ENCODE measurements around the gene PDZD2.

The PDZD2 gene

GRCh38 chr5:32059761-32060530, 421.0 kb downstream of the PDZD2 start:
- Histone ChIP-seq H3K27ac (ENCODE audit: insufficient read depth, low read length, poor library complexity, severe bottlenecking) (no peak overlapping the region), H3K36me3 (ENCODE audit: control insufficient read depth, insufficient read depth, low read length) (no peaks in the 10 kb centered on the region), H3K27me3 (replicated peaks; ENCODE audit: control insufficient read depth, insufficient read depth, low read length, poor library complexity, severe bottlenecking) (no peaks in the 10 kb centered on the region), H3K4me3 (ENCODE audit: insufficient read depth, low read depth, low read length, poor library complexity, severe bottlenecking) (no peak overlapping the region), H3K9me3 (ENCODE audit: control insufficient read depth, low read length) (no peaks in the 10 kb centered on the region), H3K4me1 (ENCODE audit: control insufficient read depth, insufficient read depth, low read length, poor library complexity, severe bottlenecking) (no peaks in the 10 kb centered on the region)
- DNase-seq, result no peak

GRCh38 chr5:32061236-32061635, 422.3 kb downstream of the PDZD2 start:
- H3K4me3 ChIP-seq (ENCODE audit: insufficient read depth, low read depth, low read length, poor library complexity, severe bottlenecking), result no peak overlapping the region
- no peaks in the 10 kb centered on the region for H3K9me3 ChIP-seq (ENCODE audit: control insufficient read depth, low read length)
- no peak for DNase-seq
- H3K36me3 ChIP-seq (ENCODE audit: control insufficient read depth, insufficient read depth, low read length), result no peaks in the 10 kb centered on the region
- H3K27ac ChIP-seq (ENCODE audit: insufficient read depth, low read length, poor library complexity, severe bottlenecking), result no peak overlapping the region
- H3K4me1 ChIP-seq (ENCODE audit: control insufficient read depth, insufficient read depth, low read length, poor library complexity, severe bottlenecking), result no peaks in the 10 kb centered on the region
- no peaks in the 10 kb centered on the region for H3K27me3 ChIP-seq (replicated peaks; ENCODE audit: control insufficient read depth, insufficient read depth, low read length, poor library complexity, severe bottlenecking)

GRCh38 chr5:32066448-32066847, 427.5 kb downstream of the PDZD2 start:
- Histone ChIP-seq H3K36me3 (ENCODE audit: control insufficient read depth, insufficient read depth, low read length) (no peaks in the 10 kb centered on the region), H3K27ac (ENCODE audit: insufficient read depth, low read length, poor library complexity, severe bottlenecking) (no peak overlapping the region), H3K9me3 (ENCODE audit: control insufficient read depth, low read length) (no peaks in the 10 kb centered on the region), H3K4me3 (ENCODE audit: insufficient read depth, low read depth, low read length, poor library complexity, severe bottlenecking) (no peak overlapping the region), H3K27me3 (replicated peaks; ENCODE audit: control insufficient read depth, insufficient read depth, low read length, poor library complexity, severe bottlenecking) (no peaks in the 10 kb centered on the region), H3K4me1 (ENCODE audit: control insufficient read depth, insufficient read depth, low read length, poor library complexity, severe bottlenecking) (no peaks in the 10 kb centered on the region)
- no peak for DNase-seq

GRCh38 chr5:32067774-32068470, 429.0 kb downstream of the PDZD2 start:
- H3K27ac ChIP-seq (ENCODE audit: insufficient read depth, low read length, poor library complexity, severe bottlenecking), result no peak overlapping the region
- H3K4me1 ChIP-seq (ENCODE audit: control insufficient read depth, insufficient read depth, low read length, poor library complexity, severe bottlenecking), result no peaks in the 10 kb centered on the region
- H3K36me3 ChIP-seq (ENCODE audit: control insufficient read depth, insufficient read depth, low read length), result no peaks in the 10 kb centered on the region
- no peak for DNase-seq
- no peak overlapping the region for H3K4me3 ChIP-seq (ENCODE audit: insufficient read depth, low read depth, low read length, poor library complexity, severe bottlenecking)
- H3K27me3 ChIP-seq (replicated peaks; ENCODE audit: control insufficient read depth, insufficient read depth, low read length, poor library complexity, severe bottlenecking), result no peaks in the 10 kb centered on the region
- H3K9me3 ChIP-seq (ENCODE audit: control insufficient read depth, low read length), result no peaks in the 10 kb centered on the region

GRCh38 chr5:32068561-32068960, 429.6 kb downstream of the PDZD2 start:
- Histone ChIP-seq H3K36me3 (ENCODE audit: control insufficient read depth, insufficient read depth, low read length) (no peaks in the 10 kb centered on the region), H3K4me3 (ENCODE audit: insufficient read depth, low read depth, low read length, poor library complexity, severe bottlenecking) (no peak overlapping the region), H3K4me1 (ENCODE audit: control insufficient read depth, insufficient read depth, low read length, poor library complexity, severe bottlenecking) (no peaks in the 10 kb centered on the region), H3K27ac (ENCODE audit: insufficient read depth, low read length, poor library complexity, severe bottlenecking) (no peak overlapping the region), H3K27me3 (replicated peaks; ENCODE audit: control insufficient read depth, insufficient read depth, low read length, poor library complexity, severe bottlenecking) (no peaks in the 10 kb centered on the region), H3K9me3 (ENCODE audit: control insufficient read depth, low read length) (no peaks in the 10 kb centered on the region)
- DNase-seq, result no peak

GRCh38 chr5:32069396-32069795, 430.5 kb downstream of the PDZD2 start:
- Histone ChIP-seq H3K4me1 (ENCODE audit: control insufficient read depth, insufficient read depth, low read length, poor library complexity, severe bottlenecking) (no peaks in the 10 kb centered on the region), H3K27ac (ENCODE audit: insufficient read depth, low read length, poor library complexity, severe bottlenecking) (no peak overlapping the region), H3K4me3 (ENCODE audit: insufficient read depth, low read depth, low read length, poor library complexity, severe bottlenecking) (no peak overlapping the region), H3K9me3 (ENCODE audit: control insufficient read depth, low read length) (no peaks in the 10 kb centered on the region), H3K27me3 (replicated peaks; ENCODE audit: control insufficient read depth, insufficient read depth, low read length, poor library complexity, severe bottlenecking) (no peaks in the 10 kb centered on the region), H3K36me3 (ENCODE audit: control insufficient read depth, insufficient read depth, low read length) (no peaks in the 10 kb centered on the region)
- DNase-seq, result no peak

- Histone ChIP-seq H3K9me3 (ENCODE audit: control insufficient read depth, low read length) (no peaks in the 10 kb centered on the region), H3K27ac (ENCODE audit: insufficient read depth, low read length, poor library complexity, severe bottlenecking) (no peak overlapping the region), H3K27me3 (replicated peaks; ENCODE audit: control insufficient read depth, insufficient read depth, low read length, poor library complexity, severe bottlenecking) (no peaks in the 10 kb centered on the region), H3K4me1 (ENCODE audit: control insufficient read depth, insufficient read depth, low read length, poor library complexity, severe bottlenecking) (no peaks in the 10 kb centered on the region), H3K4me3 (ENCODE audit: insufficient read depth, low read depth, low read length, poor library complexity, severe bottlenecking) (no peak overlapping the region), H3K36me3 (ENCODE audit: control insufficient read depth, insufficient read depth, low read length) (no peaks in the 10 kb centered on the region)
- no peak for DNase-seq
Observed at GRCh38 chr5:32071351-32071944, 432.5 kb downstream of the PDZD2 start.

- no peaks in the 10 kb centered on the region for H3K4me1 ChIP-seq (ENCODE audit: control insufficient read depth, insufficient read depth, low read length, poor library complexity, severe bottlenecking)
- H3K36me3 ChIP-seq (ENCODE audit: control insufficient read depth, insufficient read depth, low read length), result no peaks in the 10 kb centered on the region
- H3K9me3 ChIP-seq (ENCODE audit: control insufficient read depth, low read length), result no peaks in the 10 kb centered on the region
- no peak overlapping the region for H3K4me3 ChIP-seq (ENCODE audit: insufficient read depth, low read depth, low read length, poor library complexity, severe bottlenecking)
- DNase-seq, result no peak
- no peaks in the 10 kb centered on the region for H3K27me3 ChIP-seq (replicated peaks; ENCODE audit: control insufficient read depth, insufficient read depth, low read length, poor library complexity, severe bottlenecking)
- H3K27ac ChIP-seq (ENCODE audit: insufficient read depth, low read length, poor library complexity, severe bottlenecking), result no peak overlapping the region
Observed at GRCh38 chr5:32072054-32072453, 433.1 kb downstream of the PDZD2 start.

GRCh38 chr5:32074401-32074800, 435.5 kb downstream of the PDZD2 start:
- Histone ChIP-seq H3K36me3 (ENCODE audit: control insufficient read depth, insufficient read depth, low read length) (no peaks in the 10 kb centered on the region), H3K27me3 (replicated peaks; ENCODE audit: control insufficient read depth, insufficient read depth, low read length, poor library complexity, severe bottlenecking) (no peaks in the 10 kb centered on the region), H3K4me3 (ENCODE audit: insufficient read depth, low read depth, low read length, poor library complexity, severe bottlenecking) (no peak overlapping the region), H3K27ac (ENCODE audit: insufficient read depth, low read length, poor library complexity, severe bottlenecking) (no peak overlapping the region), H3K9me3 (ENCODE audit: control insufficient read depth, low read length) (no peaks in the 10 kb centered on the region), H3K4me1 (ENCODE audit: control insufficient read depth, insufficient read depth, low read length, poor library complexity, severe bottlenecking) (no peaks in the 10 kb centered on the region)
- DNase-seq, result no peak

Data from effector memory CD4-positive, alpha-beta T cell (primary cell).